Neural cell (in vitro differentiated cells): ENCODE data around the gene TMEM247.

ENCODE experiments used
- EP300 ChIP-seq: fragments of 450-650 bp; conservative IDR thresholded peaks from 2 replicates; pipeline ENCODE4 v1.6.1; 2014; ENCODE audit warnings: antibody characterized with exemption, mild to moderate bottlenecking, moderate library complexity; ENCODE audit not compliant: poor library complexity, severe bottlenecking
- EZH2 ChIP-seq: fragments of 200-600, 300-800 bp; shearing (Covaris generic), sonication (generic); IDR thresholded peaks from 2 replicates; pipeline ENCODE4 v1.6.1; 2014; ENCODE audit warnings: antibody characterized with exemption, low read length, borderline replicate concordance, mild to moderate bottlenecking; ENCODE audit not compliant: insufficient read depth, poor library complexity, severe bottlenecking
- MXI1 ChIP-seq: fragments of 450-650 bp; conservative IDR thresholded peaks from 2 replicates; pipeline ENCODE4 v1.6.1; 2014; ENCODE audit warnings: antibody characterized with exemption, mild to moderate bottlenecking; ENCODE audit not compliant: poor library complexity, severe bottlenecking
- POLR2AphosphoS5 ChIP-seq: IDR thresholded peaks from 2 replicates; pipeline ENCODE4 v1.6.1; 2012
- RAD21 ChIP-seq: fragments of 450-650 bp; conservative IDR thresholded peaks from 2 replicates; pipeline ENCODE4 v1.6.1; 2014; ENCODE audit warnings: antibody characterized with exemption, mild to moderate bottlenecking, moderate library complexity
- SMC3 ChIP-seq: fragments of 450-650 bp; conservative IDR thresholded peaks from 2 replicates; pipeline ENCODE4 v1.6.1; 2014; ENCODE audit warnings: antibody characterized with exemption, mild to moderate bottlenecking, moderate library complexity; ENCODE audit not compliant: poor library complexity
- TAF1 ChIP-seq: IDR thresholded peaks from 2 replicates; pipeline ENCODE4 v1.6.1; 2012; ENCODE audit warnings: low read depth
- TF ChIP-seq, protein P1 (sequence below): fragments of 450-650 bp; IDR thresholded peaks from 2 replicates; pipeline ENCODE4 v1.5.1; 2014; ENCODE audit warnings: antibody characterized with exemption, mild to moderate bottlenecking, moderate library complexity; ENCODE audit not compliant: poor library complexity, severe bottlenecking
- TF ChIP-seq, protein P2 (sequence below): IDR thresholded peaks from 2 replicates; pipeline ENCODE4 v1.6.1; 2012; ENCODE audit warnings: borderline replicate concordance

DNA sequence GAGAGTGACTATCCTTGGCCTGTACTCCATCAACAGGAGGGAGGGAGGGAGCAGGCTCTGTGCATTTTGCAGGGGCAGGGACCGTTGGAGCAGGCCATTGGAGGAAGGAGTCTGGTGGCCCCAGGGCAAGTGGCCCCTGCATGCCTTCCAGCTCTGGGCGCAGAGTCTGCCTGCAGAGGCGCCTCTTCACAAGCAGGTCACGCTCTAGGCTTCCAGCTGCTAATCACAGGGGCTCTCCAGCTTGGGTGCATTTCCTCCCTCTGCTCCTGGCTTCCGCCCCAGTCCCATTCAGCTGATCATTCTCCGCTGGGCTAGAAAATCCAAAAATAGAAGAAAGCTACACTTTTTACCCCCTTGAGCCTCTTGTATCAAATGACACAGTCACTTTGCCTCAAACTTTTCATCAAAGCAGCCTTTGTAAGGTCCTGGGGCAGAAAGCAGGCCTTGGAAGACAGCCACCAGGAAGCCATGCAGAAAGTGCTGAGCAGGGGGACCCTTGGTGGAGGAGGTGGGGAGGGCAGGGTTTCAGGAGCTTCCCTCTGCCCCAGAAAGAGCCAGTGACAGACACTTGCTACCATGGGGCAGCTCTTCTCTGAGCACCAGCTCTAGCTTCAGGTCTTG is 11.3 kb downstream of the TMEM247 start:
- TF ChIP-seq, protein P1, sequence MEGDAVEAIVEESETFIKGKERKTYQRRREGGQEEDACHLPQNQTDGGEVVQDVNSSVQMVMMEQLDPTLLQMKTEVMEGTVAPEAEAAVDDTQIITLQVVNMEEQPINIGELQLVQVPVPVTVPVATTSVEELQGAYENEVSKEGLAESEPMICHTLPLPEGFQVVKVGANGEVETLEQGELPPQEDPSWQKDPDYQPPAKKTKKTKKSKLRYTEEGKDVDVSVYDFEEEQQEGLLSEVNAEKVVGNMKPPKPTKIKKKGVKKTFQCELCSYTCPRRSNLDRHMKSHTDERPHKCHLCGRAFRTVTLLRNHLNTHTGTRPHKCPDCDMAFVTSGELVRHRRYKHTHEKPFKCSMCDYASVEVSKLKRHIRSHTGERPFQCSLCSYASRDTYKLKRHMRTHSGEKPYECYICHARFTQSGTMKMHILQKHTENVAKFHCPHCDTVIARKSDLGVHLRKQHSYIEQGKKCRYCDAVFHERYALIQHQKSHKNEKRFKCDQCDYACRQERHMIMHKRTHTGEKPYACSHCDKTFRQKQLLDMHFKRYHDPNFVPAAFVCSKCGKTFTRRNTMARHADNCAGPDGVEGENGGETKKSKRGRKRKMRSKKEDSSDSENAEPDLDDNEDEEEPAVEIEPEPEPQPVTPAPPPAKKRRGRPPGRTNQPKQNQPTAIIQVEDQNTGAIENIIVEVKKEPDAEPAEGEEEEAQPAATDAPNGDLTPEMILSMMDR: no peak
- TF ChIP-seq EZH2 (no peak), POLR2AphosphoS5 (no peak), RAD21 (no peak), MXI1 (no peak), TAF1 (no peak), SMC3 (no peak), EP300 (no peak)
- TF ChIP-seq, protein P2, sequence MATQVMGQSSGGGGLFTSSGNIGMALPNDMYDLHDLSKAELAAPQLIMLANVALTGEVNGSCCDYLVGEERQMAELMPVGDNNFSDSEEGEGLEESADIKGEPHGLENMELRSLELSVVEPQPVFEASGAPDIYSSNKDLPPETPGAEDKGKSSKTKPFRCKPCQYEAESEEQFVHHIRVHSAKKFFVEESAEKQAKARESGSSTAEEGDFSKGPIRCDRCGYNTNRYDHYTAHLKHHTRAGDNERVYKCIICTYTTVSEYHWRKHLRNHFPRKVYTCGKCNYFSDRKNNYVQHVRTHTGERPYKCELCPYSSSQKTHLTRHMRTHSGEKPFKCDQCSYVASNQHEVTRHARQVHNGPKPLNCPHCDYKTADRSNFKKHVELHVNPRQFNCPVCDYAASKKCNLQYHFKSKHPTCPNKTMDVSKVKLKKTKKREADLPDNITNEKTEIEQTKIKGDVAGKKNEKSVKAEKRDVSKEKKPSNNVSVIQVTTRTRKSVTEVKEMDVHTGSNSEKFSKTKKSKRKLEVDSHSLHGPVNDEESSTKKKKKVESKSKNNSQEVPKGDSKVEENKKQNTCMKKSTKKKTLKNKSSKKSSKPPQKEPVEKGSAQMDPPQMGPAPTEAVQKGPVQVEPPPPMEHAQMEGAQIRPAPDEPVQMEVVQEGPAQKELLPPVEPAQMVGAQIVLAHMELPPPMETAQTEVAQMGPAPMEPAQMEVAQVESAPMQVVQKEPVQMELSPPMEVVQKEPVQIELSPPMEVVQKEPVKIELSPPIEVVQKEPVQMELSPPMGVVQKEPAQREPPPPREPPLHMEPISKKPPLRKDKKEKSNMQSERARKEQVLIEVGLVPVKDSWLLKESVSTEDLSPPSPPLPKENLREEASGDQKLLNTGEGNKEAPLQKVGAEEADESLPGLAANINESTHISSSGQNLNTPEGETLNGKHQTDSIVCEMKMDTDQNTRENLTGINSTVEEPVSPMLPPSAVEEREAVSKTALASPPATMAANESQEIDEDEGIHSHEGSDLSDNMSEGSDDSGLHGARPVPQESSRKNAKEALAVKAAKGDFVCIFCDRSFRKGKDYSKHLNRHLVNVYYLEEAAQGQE: no peak
